ENCODE measurements around the gene PCNX2. TPM values are rescaled to one million over a fixed set of nuclear protein-coding genes. Genes with fewer than 3 reads are reported as not detected.

The PCNX2 gene
- total and polyA plus RNA-seq, 7 donors, result 1.8 to 13.8 (median 5.1) TPM

DNA sequence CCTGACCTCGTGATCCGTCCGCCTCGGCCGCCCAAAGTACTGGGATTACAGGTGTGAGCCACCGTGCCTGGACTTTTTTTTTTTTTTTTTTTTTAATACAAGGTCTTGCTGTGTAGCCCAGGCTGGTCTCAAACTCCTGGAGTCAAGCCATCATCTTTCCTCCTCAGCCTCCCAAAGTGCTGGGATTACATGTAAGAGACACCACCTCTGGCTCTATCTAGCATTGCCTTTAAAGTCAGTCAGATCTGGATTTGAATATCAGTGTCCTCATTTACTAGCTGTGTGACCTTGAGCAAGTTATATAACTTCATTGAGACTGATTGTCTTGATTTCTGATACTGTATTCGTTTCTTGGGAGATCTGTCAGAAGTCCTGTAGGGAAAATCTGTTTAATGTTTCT, 38.6 kb upstream of the PCNX2 start:
- peaks cover 3 to 35% (median 11%) of the 10 kb centered on the region in 3 donors for H3K27me3 ChIP-seq
- 79 to 93% methylated on average over 7 of the region's 7 CpGs for WGBS, 2 donors
- intact Hi-C loops (cut with DNase I), result no loop called here
- H3K4me3 ChIP-seq, result no peak overlapping the region
- peaks cover 0 to 1% (median under 1%) of the 10 kb centered on the region in 4 donors for H3K4me1 ChIP-seq
- H3K9me3 ChIP-seq, result no peaks in the 10 kb centered on the region
- no peak for TF ChIP-seq POLR2AphosphoS5 (IDR thresholded peaks at IDR 0.05)
- TF ChIP-seq, protein P1, sequence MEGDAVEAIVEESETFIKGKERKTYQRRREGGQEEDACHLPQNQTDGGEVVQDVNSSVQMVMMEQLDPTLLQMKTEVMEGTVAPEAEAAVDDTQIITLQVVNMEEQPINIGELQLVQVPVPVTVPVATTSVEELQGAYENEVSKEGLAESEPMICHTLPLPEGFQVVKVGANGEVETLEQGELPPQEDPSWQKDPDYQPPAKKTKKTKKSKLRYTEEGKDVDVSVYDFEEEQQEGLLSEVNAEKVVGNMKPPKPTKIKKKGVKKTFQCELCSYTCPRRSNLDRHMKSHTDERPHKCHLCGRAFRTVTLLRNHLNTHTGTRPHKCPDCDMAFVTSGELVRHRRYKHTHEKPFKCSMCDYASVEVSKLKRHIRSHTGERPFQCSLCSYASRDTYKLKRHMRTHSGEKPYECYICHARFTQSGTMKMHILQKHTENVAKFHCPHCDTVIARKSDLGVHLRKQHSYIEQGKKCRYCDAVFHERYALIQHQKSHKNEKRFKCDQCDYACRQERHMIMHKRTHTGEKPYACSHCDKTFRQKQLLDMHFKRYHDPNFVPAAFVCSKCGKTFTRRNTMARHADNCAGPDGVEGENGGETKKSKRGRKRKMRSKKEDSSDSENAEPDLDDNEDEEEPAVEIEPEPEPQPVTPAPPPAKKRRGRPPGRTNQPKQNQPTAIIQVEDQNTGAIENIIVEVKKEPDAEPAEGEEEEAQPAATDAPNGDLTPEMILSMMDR (IDR thresholded peaks at IDR 0.05), result no peak
- TF ChIP-seq EP300 (IDR thresholded peaks at IDR 0.05), result no peak
- TF ChIP-seq POLR2A (IDR thresholded peaks at IDR 0.05), result no peak
- no peaks in the 10 kb centered on the region for H3K36me3 ChIP-seq
- DNase-seq, result no peak
- no peak overlapping the region for H3K27ac ChIP-seq

- WGBS, 2 donors, result 96 to 98% methylated on average over 1 of the region's 1 CpG
- intact Hi-C loops (cut with DNase I), result no loop called here
- no peak for DNase-seq
- Histone ChIP-seq H3K27me3 (peaks cover 9 to 45% (median 22%) of the 10 kb centered on the region in 3 donors), H3K27ac (no peak overlapping the region), H3K9me3 (no peaks in the 10 kb centered on the region), H3K36me3 (no peaks in the 10 kb centered on the region), H3K4me1 (peaks cover 0 to 11% (median 9%) of the 10 kb centered on the region in 4 donors), H3K4me3 (no peak overlapping the region)
- TF ChIP-seq POLR2A (IDR thresholded peaks at IDR 0.05) (no peak), POLR2AphosphoS5 (IDR thresholded peaks at IDR 0.05) (no peak), EP300 (IDR thresholded peaks at IDR 0.05) (no peak)
- TF ChIP-seq, protein P1 (IDR thresholded peaks at IDR 0.05), result no peak
Measured at GRCh38 chr1:233333086-233333485, 37.6 kb upstream of the PCNX2 start.

DNA sequence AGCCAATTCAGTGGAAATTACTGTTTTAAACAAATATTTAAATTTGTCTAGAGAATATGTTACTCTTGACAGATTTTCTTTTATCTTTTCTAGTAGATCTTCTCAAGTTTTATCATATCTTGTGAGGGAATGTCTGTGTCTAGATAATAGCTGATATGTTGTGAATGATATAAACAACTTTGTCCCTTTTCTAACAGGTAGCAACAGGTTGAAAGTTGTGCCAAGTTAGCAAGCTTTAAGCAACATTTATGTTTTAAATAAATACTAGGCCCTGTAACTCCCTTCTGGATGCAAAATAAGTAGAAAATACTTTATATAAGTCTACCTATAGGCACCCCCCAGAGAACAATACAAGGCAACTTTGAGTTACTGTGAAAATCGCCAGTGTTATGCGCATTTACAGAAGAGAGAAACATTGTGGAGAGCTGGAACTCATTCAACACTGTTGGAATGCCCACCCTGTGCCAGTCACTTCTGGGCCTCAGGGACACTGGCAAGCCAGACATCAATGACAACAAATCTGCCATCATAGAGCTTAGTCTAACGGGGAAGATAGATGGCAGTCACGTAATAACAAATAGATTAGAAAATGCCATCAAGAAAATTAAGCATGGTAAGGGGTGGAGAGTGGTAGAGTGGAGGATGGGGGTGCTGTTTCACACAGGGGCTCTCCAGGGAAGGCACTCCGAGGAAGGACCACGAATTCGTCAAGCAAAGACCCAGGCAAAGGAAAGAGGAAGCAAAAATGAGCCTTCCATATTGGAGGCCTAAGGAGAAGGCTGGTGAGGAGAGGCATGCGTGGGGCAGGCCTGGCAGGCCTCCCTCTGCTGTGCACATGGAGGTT, 36.4 kb upstream of the PCNX2 start:
- H3K36me3 ChIP-seq, result no peaks in the 10 kb centered on the region
- no peaks in the 10 kb centered on the region for H3K9me3 ChIP-seq
- peaks cover 13 to 42% (median 31%) of the 10 kb centered on the region in 3 donors for H3K27me3 ChIP-seq
- intact Hi-C loops (cut with DNase I), result no loop called here
- H3K27ac ChIP-seq, result no peak overlapping the region
- no peak for DNase-seq
- H3K4me1 ChIP-seq, result peaks cover 0 to 23% (median 18%) of the 10 kb centered on the region in 4 donors
- WGBS, 2 donors, result 75 to 87% methylated on average over 8 of the region's 8 CpGs
- no peak for TF ChIP-seq POLR2A (IDR thresholded peaks at IDR 0.05)
- no peak for TF ChIP-seq EP300 (IDR thresholded peaks at IDR 0.05)
- no peak for TF ChIP-seq POLR2AphosphoS5 (IDR thresholded peaks at IDR 0.05)
- TF ChIP-seq, protein P1 (IDR thresholded peaks at IDR 0.05), result no peak
- H3K4me3 ChIP-seq, result no peak overlapping the region

- DNase-seq, result no peak
- peaks cover 0 to 24% (median 19%) of the 10 kb centered on the region in 4 donors for H3K4me1 ChIP-seq
- H3K27me3 ChIP-seq, result peaks cover 13 to 40% (median 31%) of the 10 kb centered on the region in 3 donors
- H3K27ac ChIP-seq, result peak overlapping the region in 1 of 4 donors; percentile 30
- TF ChIP-seq, protein P1 (IDR thresholded peaks at IDR 0.05), result no peak
- TF ChIP-seq POLR2AphosphoS5 (IDR thresholded peaks at IDR 0.05) (no peak), EP300 (IDR thresholded peaks at IDR 0.05) (no peak), POLR2A (IDR thresholded peaks at IDR 0.05) (no peak)
- H3K36me3 ChIP-seq, result no peaks in the 10 kb centered on the region
- no peaks in the 10 kb centered on the region for H3K9me3 ChIP-seq
- peak overlapping the region; percentile 20 to 59 (median 52) for H3K4me3 ChIP-seq
- 1% methylated on average over 96 of the region's 96 CpGs for WGBS, 2 donors
- intact Hi-C loops (cut with DNase I), result no loop called here
Measured at GRCh38 chr1:233328142-233328921, 32.8 kb upstream of the PCNX2 start.

Data from sigmoid colon (tissue), 7 donors.